ENCODE results near the gene CSTPP1. TPM values are rescaled to one million over a fixed set of nuclear protein-coding genes. Genes with fewer than 3 reads are reported as not detected.

CSTPP1 gene
- total and polyA plus RNA-seq, 5 donors from 2014 or later = 15.1 to 18.3 (median 15.5) TPM

- Histone ChIP-seq H3K4me1 (ENCODE audit: control insufficient read depth, insufficient read depth, low read length, poor library complexity, severe bottlenecking) (no peaks in the 10 kb centered on the region), H3K36me3 (ENCODE audit: control insufficient read depth, insufficient read depth, low read length) (no peaks in the 10 kb centered on the region), H3K27ac (ENCODE audit: insufficient read depth, low read length, poor library complexity, severe bottlenecking) (no peak overlapping the region), H3K27me3 (ENCODE audit: control insufficient read depth, insufficient read depth, low read length) (no peaks in the 10 kb centered on the region), H3K4me3 (ENCODE audit: low read depth, low read length) (no peak overlapping the region), H3K9me3 (ENCODE audit: control insufficient read depth in 2 of 2, low read length in 2 of 2) (no peaks in the 10 kb centered on the region)
- ATAC-seq (ENCODE audit: low read depth in 2 of 2) = no peak
- Mint-ChIP-seq H3K36me3 (peaks cover 14% of the 10 kb centered on the region), H3K4me3 (no peak overlapping the region), H3K27me3 (no peaks in the 10 kb centered on the region), H3K9me3 (no peaks in the 10 kb centered on the region), H3K4me1 (peaks cover 7 to 26% (median 23%) of the 10 kb centered on the region in 4 donors), H3K27ac (no peak overlapping the region)
- DNase-seq = no peak
These were observed 65.2 kb downstream of the CSTPP1 start for GRCh38 chr11:47001781-47002181.

- Mint-ChIP-seq H3K27ac (no peak overlapping the region), H3K4me1 (peaks cover 7 to 24% (median 23%) of the 10 kb centered on the region in 4 donors), H3K9me3 (no peaks in the 10 kb centered on the region), H3K4me3 (no peak overlapping the region), H3K36me3 (peaks cover 9% of the 10 kb centered on the region), H3K27me3 (peaks cover 4% of the 10 kb centered on the region)
- Histone ChIP-seq H3K27ac (ENCODE audit: insufficient read depth, low read length, poor library complexity, severe bottlenecking) (no peak overlapping the region), H3K4me3 (ENCODE audit: low read depth, low read length) (no peak overlapping the region), H3K4me1 (ENCODE audit: control insufficient read depth, insufficient read depth, low read length, poor library complexity, severe bottlenecking) (no peaks in the 10 kb centered on the region), H3K9me3 (ENCODE audit: control insufficient read depth in 2 of 2, low read length in 2 of 2) (no peaks in the 10 kb centered on the region), H3K36me3 (ENCODE audit: control insufficient read depth, insufficient read depth, low read length) (no peaks in the 10 kb centered on the region), H3K27me3 (ENCODE audit: control insufficient read depth, insufficient read depth, low read length) (no peaks in the 10 kb centered on the region)
- DNase-seq (no peak), ATAC-seq (ENCODE audit: low read depth in 2 of 2) (no peak)
These were observed 65.8 kb downstream of the CSTPP1 start for GRCh38 chr11:47002390-47002789.

- Mint-ChIP-seq H3K27ac (no peak overlapping the region), H3K4me3 (no peak overlapping the region), H3K27me3 (peaks cover 4% of the 10 kb centered on the region), H3K36me3 (peaks cover 4% of the 10 kb centered on the region), H3K9me3 (no peaks in the 10 kb centered on the region), H3K4me1 (peaks cover 7 to 24% (median 21%) of the 10 kb centered on the region in 4 donors)
- Histone ChIP-seq H3K36me3 (ENCODE audit: control insufficient read depth, insufficient read depth, low read length) (no peaks in the 10 kb centered on the region), H3K27ac (ENCODE audit: insufficient read depth, low read length, poor library complexity, severe bottlenecking) (no peak overlapping the region), H3K4me1 (ENCODE audit: control insufficient read depth, insufficient read depth, low read length, poor library complexity, severe bottlenecking) (no peaks in the 10 kb centered on the region), H3K9me3 (ENCODE audit: control insufficient read depth in 2 of 2, low read length in 2 of 2) (no peaks in the 10 kb centered on the region), H3K27me3 (ENCODE audit: control insufficient read depth, insufficient read depth, low read length) (no peaks in the 10 kb centered on the region), H3K4me3 (ENCODE audit: low read depth, low read length) (no peak overlapping the region)
- DNase-seq (no peak), ATAC-seq (ENCODE audit: low read depth in 2 of 2) (no peak)
These were observed 66.8 kb downstream of the CSTPP1 start for GRCh38 chr11:47003180-47003877.

GRCh38 chr11:47004595-47005033 is 68.1 kb downstream of the CSTPP1 start:
- no peaks in the 10 kb centered on the region for H3K9me3 ChIP-seq (ENCODE audit: control insufficient read depth in 2 of 2, low read length in 2 of 2)
- peaks cover 4% of the 10 kb centered on the region for H3K27me3 Mint-ChIP-seq
- peak overlapping the region in 2 of 3 donors; percentile 1 to 20 for H3K27ac Mint-ChIP-seq
- no peak for ATAC-seq (ENCODE audit: low read depth in 2 of 2)
- no peak overlapping the region for H3K4me3 Mint-ChIP-seq
- H3K36me3 ChIP-seq (ENCODE audit: control insufficient read depth, insufficient read depth, low read length) = no peaks in the 10 kb centered on the region
- DNase-seq = peak in 1 of 3 donors; percentile 25
- H3K4me3 ChIP-seq (ENCODE audit: low read depth, low read length) = no peak overlapping the region
- no peaks in the 10 kb centered on the region for H3K4me1 ChIP-seq (ENCODE audit: control insufficient read depth, insufficient read depth, low read length, poor library complexity, severe bottlenecking)
- no peaks in the 10 kb centered on the region for H3K9me3 Mint-ChIP-seq
- H3K4me1 Mint-ChIP-seq = peaks cover 7 to 25% (median 21%) of the 10 kb centered on the region in 4 donors
- no peaks in the 10 kb centered on the region for H3K27me3 ChIP-seq (ENCODE audit: control insufficient read depth, insufficient read depth, low read length)
- H3K27ac ChIP-seq (ENCODE audit: insufficient read depth, low read length, poor library complexity, severe bottlenecking) = no peak overlapping the region
- H3K36me3 Mint-ChIP-seq = peaks cover 8% of the 10 kb centered on the region

GRCh38 chr11:47005441-47005840 is 68.9 kb downstream of the CSTPP1 start:
- Histone ChIP-seq H3K9me3 (ENCODE audit: control insufficient read depth in 2 of 2, low read length in 2 of 2) (no peaks in the 10 kb centered on the region), H3K27ac (ENCODE audit: insufficient read depth, low read length, poor library complexity, severe bottlenecking) (no peak overlapping the region), H3K36me3 (ENCODE audit: control insufficient read depth, insufficient read depth, low read length) (no peaks in the 10 kb centered on the region), H3K27me3 (ENCODE audit: control insufficient read depth, insufficient read depth, low read length) (no peaks in the 10 kb centered on the region), H3K4me1 (ENCODE audit: control insufficient read depth, insufficient read depth, low read length, poor library complexity, severe bottlenecking) (no peaks in the 10 kb centered on the region), H3K4me3 (ENCODE audit: low read depth, low read length) (no peak overlapping the region)
- Mint-ChIP-seq H3K4me3 (no peak overlapping the region), H3K4me1 (peaks cover 7 to 23% (median 20%) of the 10 kb centered on the region in 4 donors), H3K27ac (no peak overlapping the region), H3K36me3 (peaks cover 5% of the 10 kb centered on the region), H3K27me3 (peaks cover 4% of the 10 kb centered on the region), H3K9me3 (no peaks in the 10 kb centered on the region)
- DNase-seq (no peak), ATAC-seq (ENCODE audit: low read depth in 2 of 2) (no peak)

- H3K4me3 Mint-ChIP-seq = no peak overlapping the region
- H3K27ac ChIP-seq (ENCODE audit: insufficient read depth, low read length, poor library complexity, severe bottlenecking) = no peak overlapping the region
- no peaks in the 10 kb centered on the region for H3K36me3 ChIP-seq (ENCODE audit: control insufficient read depth, insufficient read depth, low read length)
- no peaks in the 10 kb centered on the region for H3K27me3 ChIP-seq (ENCODE audit: control insufficient read depth, insufficient read depth, low read length)
- H3K4me3 ChIP-seq (ENCODE audit: low read depth, low read length) = no peak overlapping the region
- ATAC-seq (ENCODE audit: low read depth in 2 of 2) (no peak), DNase-seq (no peak)
- H3K27me3 Mint-ChIP-seq = peaks cover 4% of the 10 kb centered on the region
- peaks cover 11 to 23% (median 20%) of the 10 kb centered on the region in 4 donors for H3K4me1 Mint-ChIP-seq
- no peak overlapping the region for H3K27ac Mint-ChIP-seq
- H3K36me3 Mint-ChIP-seq = peaks cover 5% of the 10 kb centered on the region
- H3K4me1 ChIP-seq (ENCODE audit: control insufficient read depth, insufficient read depth, low read length, poor library complexity, severe bottlenecking) = no peaks in the 10 kb centered on the region
- H3K9me3 Mint-ChIP-seq = no peaks in the 10 kb centered on the region
- H3K9me3 ChIP-seq (ENCODE audit: control insufficient read depth in 2 of 2, low read length in 2 of 2) = no peaks in the 10 kb centered on the region
These were observed 71.0 kb downstream of the CSTPP1 start for GRCh38 chr11:47007579-47007978.

- Histone ChIP-seq H3K9me3 (ENCODE audit: control insufficient read depth in 2 of 2, low read length in 2 of 2) (no peaks in the 10 kb centered on the region), H3K27me3 (ENCODE audit: control insufficient read depth, insufficient read depth, low read length) (no peaks in the 10 kb centered on the region), H3K4me3 (ENCODE audit: low read depth, low read length) (no peak overlapping the region), H3K4me1 (ENCODE audit: control insufficient read depth, insufficient read depth, low read length, poor library complexity, severe bottlenecking) (no peaks in the 10 kb centered on the region), H3K36me3 (ENCODE audit: control insufficient read depth, insufficient read depth, low read length) (no peaks in the 10 kb centered on the region), H3K27ac (ENCODE audit: insufficient read depth, low read length, poor library complexity, severe bottlenecking) (no peak overlapping the region)
- peak overlapping the region in 1 of 3 donors; percentile 48 for H3K27ac Mint-ChIP-seq
- H3K27me3 Mint-ChIP-seq = peaks cover 4% of the 10 kb centered on the region
- H3K36me3 Mint-ChIP-seq = peaks cover 5% of the 10 kb centered on the region
- peaks cover 0 to 3% (median 0%) of the 10 kb centered on the region in 7 donors for H3K9me3 Mint-ChIP-seq
- peaks cover 3 to 9% (median 6%) of the 10 kb centered on the region in 4 donors for H3K4me1 Mint-ChIP-seq
- DNase-seq = no peak
- ATAC-seq (ENCODE audit: low read depth in 2 of 2) = no peak
- H3K4me3 Mint-ChIP-seq = no peak overlapping the region
These were observed 73.6 kb downstream of the CSTPP1 start for GRCh38 chr11:47010179-47010578.

GRCh38 chr11:47014097-47014496 is 77.5 kb downstream of the CSTPP1 start:
- ATAC-seq (ENCODE audit: low read depth in 2 of 2) = no peak
- no peak for DNase-seq
- no peaks in the 10 kb centered on the region for H3K36me3 ChIP-seq (ENCODE audit: control insufficient read depth, insufficient read depth, low read length)
- Mint-ChIP-seq H3K27ac (peak overlapping the region in 1 of 3 donors; percentile 97), H3K36me3 (peaks cover 3% of the 10 kb centered on the region), H3K4me1 (peaks cover 0 to 5% (median 3%) of the 10 kb centered on the region in 4 donors), H3K9me3 (peaks cover 0 to 3% (median 0%) of the 10 kb centered on the region in 7 donors), H3K27me3 (no peaks in the 10 kb centered on the region), H3K4me3 (no peak overlapping the region)
- no peaks in the 10 kb centered on the region for H3K9me3 ChIP-seq (ENCODE audit: control insufficient read depth in 2 of 2, low read length in 2 of 2)
- H3K27me3 ChIP-seq (ENCODE audit: control insufficient read depth, insufficient read depth, low read length) = no peaks in the 10 kb centered on the region
- H3K27ac ChIP-seq (ENCODE audit: insufficient read depth, low read length, poor library complexity, severe bottlenecking) = no peak overlapping the region
- no peaks in the 10 kb centered on the region for H3K4me1 ChIP-seq (ENCODE audit: control insufficient read depth, insufficient read depth, low read length, poor library complexity, severe bottlenecking)
- no peak overlapping the region for H3K4me3 ChIP-seq (ENCODE audit: low read depth, low read length)
